RWPE1 (cell line): ENCODE data around the gene MICALL1.

Experiments
- CTCF ChIA-PET: fragments of 350-600 bp; sonication (Branson Sonifier 250); formaldehyde crosslinking; extraction: SDS; loops from one replicate; lab custom pipeline; 2021; lab: Yijun Ruan, JAX
- POLR2A ChIA-PET: fragments of 400-600 bp; formaldehyde crosslinking; extraction: SDS; loops from one replicate; lab custom pipeline; 2020; ENCODE audit warnings: antibody characterized with exemption; ENCODE audit not compliant: low non-redundant PET; lab: Yijun Ruan, JAX
- DNase-seq: peaks from one replicate; pipeline ENCODE4 v3.0.0; 2012; ENCODE audit warnings: low spot score
- H3K27ac ChIP-seq: fragments of 450-650 bp; 2 replicates; pipeline ENCODE4 v1.5.1; 2017
- CTCF ChIP-seq: fragments of 450-650 bp; conservative IDR thresholded peaks from 2 replicates; pipeline ENCODE4 v1.5.1; 2017; ENCODE audit warnings: low read depth, mild to moderate bottlenecking

The MICALL1 gene

GRCh38 chr22:37930952-37931440, 24.9 kb downstream of the MICALL1 start:
- POLR2A ChIA-PET: no interaction called here
- TF ChIP-seq CTCF: 0 out of 2 replicates have a peak, but pooled peaks have one; percentile 4
- DNase-seq: no peak
- CTCF ChIA-PET: interaction anchor here (1.1 kb wide), 1 partner anchor 25 kb away, joined by 3 read pairs; no protein-coding TSS in a partner anchor
- peak overlapping the region; percentile 82 for H3K27ac ChIP-seq

- H3K27ac ChIP-seq: peak overlapping the region; percentile 82
- no peak for TF ChIP-seq CTCF
- ChIA-PET POLR2A (no interaction called here), CTCF (interaction anchor here (1.7 kb wide), 1 partner anchor 26 kb away, joined by 6 read pairs; the partner anchor contains the start of gene MICALL1)
- DNase-seq: no peak
Measured at GRCh38 chr22:37931893-37932389, 25.8 kb downstream of the MICALL1 start.

DNA sequence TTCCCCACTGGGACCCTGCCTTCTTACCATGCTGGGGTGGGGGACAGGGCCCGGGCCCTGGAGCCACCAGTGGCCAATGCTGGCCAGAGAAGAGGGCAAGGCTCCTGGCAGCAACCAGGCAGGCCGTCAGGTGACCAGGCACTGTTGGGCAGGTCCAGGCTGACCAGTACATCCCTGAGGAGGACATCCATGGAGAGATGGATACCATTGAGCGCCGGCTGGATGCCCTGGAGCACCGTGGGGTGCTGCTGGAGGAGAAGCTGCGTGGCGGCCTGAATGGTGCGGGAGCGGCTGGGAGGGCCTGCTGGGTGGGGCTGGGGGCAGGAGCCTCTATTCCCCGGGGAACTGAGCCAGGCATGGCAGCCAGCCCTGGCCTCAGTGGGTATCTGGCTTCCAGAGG, 26.3 kb downstream of the MICALL1 start:
- CTCF ChIA-PET: interaction anchor here (1.7 kb wide), 1 partner anchor 26 kb away, joined by 6 read pairs; the partner anchor contains the start of gene MICALL1
- no peak for DNase-seq

DNA sequence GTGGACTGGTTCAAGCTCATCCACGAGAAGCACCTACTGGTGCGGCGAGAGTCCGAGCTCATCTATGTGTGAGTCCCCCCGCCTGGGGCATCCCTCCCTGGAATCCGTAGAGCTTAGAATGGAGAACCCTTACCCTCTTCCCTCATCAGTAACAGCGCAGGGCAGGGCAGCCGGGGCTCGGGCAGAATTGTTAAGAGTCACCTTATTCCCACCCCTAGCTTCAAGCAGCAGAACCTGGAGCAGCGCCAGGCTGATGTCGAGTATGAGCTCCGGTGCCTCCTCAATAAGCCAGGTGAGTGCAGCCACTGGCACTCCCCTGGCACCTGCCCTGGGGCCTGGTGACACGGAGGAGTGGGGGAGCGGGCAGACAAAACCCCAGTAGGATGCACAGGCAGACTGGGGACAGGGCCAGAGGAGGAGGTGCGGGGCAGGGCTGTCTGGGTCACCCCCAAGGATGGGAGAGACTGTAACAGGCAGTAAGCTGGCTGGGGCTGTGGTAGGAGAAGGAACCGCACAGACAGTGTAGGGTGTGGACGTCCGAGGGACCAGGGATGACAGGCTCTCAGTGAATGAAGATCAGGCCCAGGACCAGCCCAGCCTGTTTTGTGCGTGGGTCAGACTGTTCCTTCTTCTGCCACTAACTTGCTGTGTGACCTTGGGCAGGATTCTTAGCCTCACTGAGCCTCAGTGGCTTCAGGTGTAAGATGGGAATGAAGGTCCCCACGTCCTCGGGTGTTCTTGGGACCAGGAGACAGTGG, 26.9 kb downstream of the MICALL1 start:
- CTCF ChIA-PET: interaction anchor here (0.5 to 1.7 kb wide), 2 partner anchors 22 to 27 kb away, joined by 3 to 6 read pairs; partner anchors contain the start of gene MICALL1
- DNase-seq: no peak
- TF ChIP-seq CTCF: no peak
- H3K27ac ChIP-seq: peak overlapping the region; percentile 82
- POLR2A ChIA-PET: interaction anchor here (0.6 kb wide), 1 partner anchor 89 kb away, joined by 3 read pairs; the partner anchor contains the start of gene ANKRD54

More for the DNA sequence above, 26.3 kb downstream of the MICALL1 start:
- TF ChIP-seq CTCF: no peak
- POLR2A ChIA-PET: interaction anchor here (0.6 kb wide), 1 partner anchor 88 kb away, joined by 3 read pairs; the partner anchor contains the start of gene ANKRD54
- H3K27ac ChIP-seq: peak overlapping the region; percentile 82

DNA sequence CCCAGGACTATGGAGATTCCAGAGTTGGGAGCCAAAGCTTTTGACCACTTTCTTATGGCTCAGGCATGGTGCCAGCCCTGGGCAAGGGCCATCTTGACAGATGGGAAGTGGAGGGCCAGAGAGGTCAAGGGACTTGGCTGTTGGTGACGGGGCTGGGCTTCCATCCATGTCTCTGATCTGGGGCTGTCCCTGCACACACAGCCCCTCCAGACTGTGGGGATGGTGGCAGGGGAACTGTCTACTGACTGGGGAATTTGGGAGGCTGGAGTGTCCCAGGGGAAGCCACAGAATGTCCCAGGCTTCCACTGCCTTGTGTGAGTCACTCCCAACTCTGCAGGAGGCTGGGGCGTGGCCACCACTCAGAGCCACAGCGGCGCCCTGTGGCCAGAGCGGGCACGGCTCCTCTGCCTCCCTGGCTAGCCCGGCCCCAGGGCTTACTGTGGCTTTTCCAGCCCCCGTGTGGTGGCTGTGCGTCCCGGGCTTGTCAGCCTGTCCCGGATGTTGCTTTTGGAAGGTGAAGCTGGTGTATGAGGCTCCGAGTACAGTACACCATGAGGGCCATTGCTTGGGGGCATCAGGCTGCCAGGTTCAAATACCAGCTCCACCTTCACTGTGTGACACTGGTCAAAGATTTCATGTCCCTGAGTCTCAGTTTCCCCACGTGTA, 27.7 kb downstream of the MICALL1 start:
- CTCF ChIA-PET: interaction anchor here (0.5 to 1.7 kb wide), 7 partner anchors 9 to 1130 kb away, joined by 3 to 6 read pairs (median 3); partner anchors contain the start of gene MICALL1
- peak; percentile 80 for DNase-seq
- peak overlapping the region; percentile 82 for H3K27ac ChIP-seq

More for the DNA sequence above, 27.7 kb downstream of the MICALL1 start:
- TF ChIP-seq CTCF: peak; percentile 98
- POLR2A ChIA-PET: interaction anchor here (0.8 kb wide), 1 partner anchor 78 kb away, joined by 7 read pairs; no protein-coding TSS in a partner anchor
